A172 (cell line): Measurements from ENCODE around the gene TDRD12. TPM values are rescaled to one million over a fixed set of nuclear protein-coding genes. Genes with fewer than 3 reads are reported as not detected.
"Not testable (repeated sequence)": the region's sequence is repeated elsewhere in the genome, so short reads cannot be mapped to it uniquely, and the experiment has no call there.

Source experiments
- DNase-seq: peaks from one replicate; pipeline ENCODE4 v3.0.0-alpha.2; 2015; ENCODE audit warnings: low spot score
- total RNA-seq: library from RNA; depleted of rRNA; stranded (reverse); fragments of >200 nt; shearing (Covaris generic); gene quantifications from 2 replicates; pipeline ENCODE4 v1.2.3, GENCODE V29; 2014; rRNA removed

The TDRD12 gene
- total RNA-seq, 1 experiment from 2014 or later = 0.05 TPM

DNA sequence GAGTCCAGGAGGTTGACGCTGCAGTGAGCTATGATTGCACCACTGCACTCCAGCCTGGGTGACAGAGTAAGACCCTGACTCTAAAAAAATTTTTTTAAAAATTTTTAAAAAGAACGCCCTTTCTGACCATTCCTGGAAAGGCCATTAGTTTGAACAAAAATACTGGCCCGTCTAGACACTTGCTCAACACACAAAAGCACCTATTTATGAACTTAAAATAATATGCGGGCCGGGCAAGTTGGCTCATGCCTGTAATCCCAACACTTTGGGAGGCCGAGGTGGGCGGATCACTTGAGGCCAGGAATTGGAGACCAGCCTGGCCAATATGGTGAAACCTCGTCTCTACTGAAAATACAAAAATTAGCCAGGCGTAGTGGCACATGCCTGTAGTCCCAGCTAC, 147.9 kb downstream of the TDRD12 start:
- DNase-seq = not testable (repeated sequence)

- DNase-seq = no peak
Observed at GRCh38 chr19:32868206-32868950, 148.8 kb downstream of the TDRD12 start.

DNA sequence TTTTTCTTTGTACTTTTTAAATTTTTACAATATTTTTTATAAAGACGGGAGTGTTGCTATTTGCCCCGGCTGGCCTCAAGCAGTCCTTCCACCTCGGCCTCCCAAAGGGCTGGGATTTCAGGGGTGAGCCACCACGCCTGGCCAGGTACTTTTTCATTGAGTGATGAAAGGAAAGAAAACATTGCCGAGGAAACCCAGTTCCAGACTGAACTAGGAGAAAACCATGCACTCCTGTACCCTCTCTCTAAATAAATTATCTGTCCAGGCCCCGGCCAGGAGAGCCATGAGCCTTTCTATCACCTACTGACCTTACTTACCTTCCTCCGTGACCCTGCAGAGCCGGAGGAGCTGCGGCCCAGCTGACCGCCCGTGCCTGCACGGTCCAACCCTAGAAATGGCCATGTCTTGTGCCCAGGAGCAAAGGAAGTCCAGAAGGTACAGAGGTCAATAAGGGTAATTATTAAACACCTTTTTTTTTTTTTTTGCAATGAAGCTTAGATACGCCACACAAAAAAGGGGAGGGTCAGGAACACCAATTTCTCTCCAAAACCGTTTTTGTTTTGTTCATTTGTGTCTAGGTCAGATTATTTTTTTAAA, 149.9 kb downstream of the TDRD12 start, which contains the start of gene SLC7A9:
Gene SLC7A9, minus strand, starts transcription at position 399 of the 597 bp plus-strand sequence. CDS start 1,233 bp downstream, outside the sequence.
- DNase-seq = no peak

DNA sequence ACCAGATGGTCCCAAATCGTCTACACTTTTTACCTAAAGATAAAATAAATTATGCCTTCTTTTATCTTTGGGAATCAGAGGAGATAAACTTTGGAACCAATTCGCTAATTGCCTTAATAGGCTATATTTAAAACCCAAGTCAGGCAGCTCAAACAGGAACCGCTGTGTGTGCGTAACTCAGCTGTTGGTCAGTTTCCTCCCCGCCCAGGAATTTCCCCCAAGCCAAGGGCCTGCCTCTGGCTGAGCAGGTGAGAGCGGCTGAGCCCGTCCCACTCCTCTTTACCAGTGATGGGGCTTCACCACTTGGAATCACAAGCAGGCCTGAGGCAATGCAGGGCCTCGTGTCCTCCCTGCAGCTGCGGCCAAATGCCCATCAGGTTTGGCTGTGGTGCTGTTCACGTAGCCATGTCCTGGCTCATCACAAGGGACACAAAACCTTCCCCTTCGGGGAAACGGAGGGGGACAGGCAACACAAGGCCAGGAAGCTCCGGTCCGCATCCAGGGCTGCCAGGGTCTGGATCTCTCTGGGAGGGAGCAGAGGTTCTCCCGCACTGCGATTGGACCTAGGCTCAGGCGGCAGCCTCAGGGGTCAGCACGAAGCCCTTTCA, 150.5 kb downstream of the TDRD12 start:
- no peak for DNase-seq

GRCh38 chr19:32870981-32871451, 151.4 kb downstream of the TDRD12 start:
- DNase-seq = no peak

- DNase-seq = no peak
Observed at GRCh38 chr19:32872391-32872790, 152.8 kb downstream of the TDRD12 start.

GRCh38 chr19:32873247-32873959, 153.8 kb downstream of the TDRD12 start:
- DNase-seq = no peak

GRCh38 chr19:32874605-32875004, 155.0 kb downstream of the TDRD12 start:
- no peak for DNase-seq

GRCh38 chr19:32875428-32875827, 155.9 kb downstream of the TDRD12 start:
- DNase-seq = no peak

DNA sequence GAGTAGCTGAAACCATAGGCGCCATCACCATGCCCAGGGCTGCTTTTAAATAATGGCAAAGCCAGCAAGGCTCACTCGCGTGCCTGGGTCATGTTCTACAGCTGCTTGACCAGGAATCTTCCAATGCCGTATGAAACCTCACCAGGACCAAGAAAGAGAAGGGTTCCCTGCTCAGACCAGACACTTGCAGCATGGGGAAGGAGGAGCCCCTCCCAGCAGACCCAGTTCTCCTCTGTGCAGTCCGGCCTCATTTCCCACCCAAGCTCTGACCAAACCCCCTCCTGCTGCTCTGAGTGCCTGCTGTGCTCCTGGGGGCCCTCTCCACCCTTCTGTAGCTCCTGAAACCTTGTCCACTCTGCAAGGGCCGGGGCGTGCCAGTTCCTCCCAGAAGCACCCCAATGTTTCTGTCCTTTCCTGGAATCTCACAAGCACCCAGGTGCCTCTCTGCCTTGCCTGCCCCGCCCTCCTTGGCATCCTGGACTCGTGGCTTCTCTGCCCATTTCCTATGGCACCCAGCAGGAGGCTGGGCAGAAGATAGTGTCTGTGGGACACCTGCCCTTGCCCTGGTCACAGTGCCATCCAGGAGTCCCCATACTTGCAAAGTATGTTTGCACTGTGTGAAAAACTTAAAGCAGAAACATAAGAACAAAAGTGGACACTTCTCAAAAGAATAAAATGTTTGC, 156.8 kb downstream of the TDRD12 start:
- peak; percentile 39 for DNase-seq

DNA sequence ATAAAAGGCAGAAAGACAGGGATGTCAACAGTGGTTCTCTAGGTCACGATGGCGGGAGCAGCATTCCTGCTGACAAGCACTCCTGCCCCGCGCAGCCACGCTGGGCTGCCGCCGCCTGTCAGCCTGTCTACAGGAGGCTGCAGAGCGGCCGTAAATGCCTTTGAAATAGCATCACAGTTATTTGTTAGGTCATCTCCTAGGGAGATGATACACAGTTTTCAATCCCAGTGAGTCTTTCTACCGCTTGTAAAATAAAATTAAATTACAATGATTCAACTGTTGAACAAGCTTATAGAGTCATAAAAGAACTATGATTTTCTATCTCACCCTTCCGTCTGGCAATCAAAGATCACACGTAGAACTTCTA, 157.3 kb downstream of the TDRD12 start:
- DNase-seq = peak; percentile 78

Other genes starting within 250 kb of the TDRD12 start
- gene PDCD5, start 138.6 kb upstream of the TDRD12 start, total RNA-seq = 302 and 527 TPM in 2 replicates
- gene ANKRD27, start 44.6 kb upstream of the TDRD12 start, total RNA-seq = 36.0 and 36.7 TPM in 2 replicates
- gene RGS9BP, start 43.9 kb upstream of the TDRD12 start, total RNA-seq = 1.1 and 2.8 TPM in 2 replicates
- 27.7 and 28.8 TPM in 2 replicates for gene NUDT19, start 27.9 kb upstream of the TDRD12 start, total RNA-seq
- gene SLC7A9, start 150.0 kb downstream of the TDRD12 start, total RNA-seq = not detected in 2 replicates